ENCODE data around the gene ANKH.

DNA sequence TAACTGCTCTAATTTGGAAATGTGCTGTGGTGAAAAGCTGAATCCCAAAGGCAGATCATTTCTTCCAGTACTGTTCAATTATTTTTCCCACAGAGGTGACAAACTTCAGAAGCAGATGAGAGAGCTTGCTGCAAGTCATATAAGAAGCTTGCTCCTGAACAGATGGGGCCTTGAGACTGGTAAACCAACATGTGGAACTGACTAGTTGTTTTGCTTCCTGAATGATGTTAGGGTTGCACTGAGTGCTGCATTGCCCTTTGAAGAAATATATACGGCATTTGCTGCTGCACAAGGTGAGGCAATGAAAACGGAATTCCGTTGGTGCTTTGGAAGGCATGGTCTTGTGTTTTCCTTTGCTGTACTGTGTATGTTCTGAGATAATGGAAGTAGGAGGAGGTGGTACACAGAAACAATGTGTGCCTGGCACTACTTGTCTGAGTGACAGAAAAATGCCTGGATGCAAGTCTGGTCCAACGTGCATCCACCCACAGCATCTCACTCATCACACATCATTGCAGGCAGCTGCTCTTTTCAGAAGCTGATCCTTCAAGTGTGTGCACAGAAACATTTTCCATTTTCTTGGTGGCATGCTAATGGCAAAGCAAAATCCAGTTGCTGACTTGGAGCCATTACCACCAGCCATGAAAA, 76.9 kb downstream of the ANKH start:
- TF ChIP-seq, protein P1, sequence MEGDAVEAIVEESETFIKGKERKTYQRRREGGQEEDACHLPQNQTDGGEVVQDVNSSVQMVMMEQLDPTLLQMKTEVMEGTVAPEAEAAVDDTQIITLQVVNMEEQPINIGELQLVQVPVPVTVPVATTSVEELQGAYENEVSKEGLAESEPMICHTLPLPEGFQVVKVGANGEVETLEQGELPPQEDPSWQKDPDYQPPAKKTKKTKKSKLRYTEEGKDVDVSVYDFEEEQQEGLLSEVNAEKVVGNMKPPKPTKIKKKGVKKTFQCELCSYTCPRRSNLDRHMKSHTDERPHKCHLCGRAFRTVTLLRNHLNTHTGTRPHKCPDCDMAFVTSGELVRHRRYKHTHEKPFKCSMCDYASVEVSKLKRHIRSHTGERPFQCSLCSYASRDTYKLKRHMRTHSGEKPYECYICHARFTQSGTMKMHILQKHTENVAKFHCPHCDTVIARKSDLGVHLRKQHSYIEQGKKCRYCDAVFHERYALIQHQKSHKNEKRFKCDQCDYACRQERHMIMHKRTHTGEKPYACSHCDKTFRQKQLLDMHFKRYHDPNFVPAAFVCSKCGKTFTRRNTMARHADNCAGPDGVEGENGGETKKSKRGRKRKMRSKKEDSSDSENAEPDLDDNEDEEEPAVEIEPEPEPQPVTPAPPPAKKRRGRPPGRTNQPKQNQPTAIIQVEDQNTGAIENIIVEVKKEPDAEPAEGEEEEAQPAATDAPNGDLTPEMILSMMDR (IDR thresholded peaks at IDR 0.05) = no peak
- TF ChIP-seq POLR2A (IDR thresholded peaks at IDR 0.05) = no peak
- TF ChIP-seq POLR2AphosphoS5 (IDR thresholded peaks at IDR 0.05) = no peak

Measured in prostate gland (tissue), 2 donors.